Adipocyte (in vitro differentiated cells): ENCODE measurements around the gene SNX9.

Experiments used
- DNase-seq: peaks from one replicate; pipeline ENCODE4 v3.0.0-alpha.2; 2015; ENCODE audit warnings: low read depth
- H3K27me3 ChIP-seq: replicated peaks from 2 replicates; pipeline ENCODE4 v1.7.0; 2013; ENCODE audit warnings: mild to moderate bottlenecking, low read length, moderate library complexity; ENCODE audit not compliant: control insufficient read depth, insufficient read depth
- H3K36me3 ChIP-seq: 2 replicates; pipeline ENCODE4 v1.7.0; 2013; ENCODE audit warnings: low read length, mild to moderate bottlenecking, moderate library complexity; ENCODE audit not compliant: control insufficient read depth, insufficient read depth, severe bottlenecking
- H3K4me1 ChIP-seq: 2 replicates; pipeline ENCODE4 v1.7.0; 2013; ENCODE audit warnings: mild to moderate bottlenecking, low read length, moderate library complexity; ENCODE audit not compliant: control insufficient read depth, insufficient read depth
- H3K4me3 ChIP-seq: 2 replicates; pipeline ENCODE4 v1.7.0; 2013; ENCODE audit warnings: mild to moderate bottlenecking, low read length, moderate library complexity
- H3K9ac ChIP-seq: 2 replicates; pipeline ENCODE4 v1.7.0; 2013; ENCODE audit warnings: mild to moderate bottlenecking, low read length, moderate library complexity
- H3K9me3 ChIP-seq: 2 replicates; pipeline ENCODE4 v1.7.0; 2013; ENCODE audit warnings: mild to moderate bottlenecking, low read length, moderate library complexity; ENCODE audit not compliant: control insufficient read depth

Gene SNX9

DNA sequence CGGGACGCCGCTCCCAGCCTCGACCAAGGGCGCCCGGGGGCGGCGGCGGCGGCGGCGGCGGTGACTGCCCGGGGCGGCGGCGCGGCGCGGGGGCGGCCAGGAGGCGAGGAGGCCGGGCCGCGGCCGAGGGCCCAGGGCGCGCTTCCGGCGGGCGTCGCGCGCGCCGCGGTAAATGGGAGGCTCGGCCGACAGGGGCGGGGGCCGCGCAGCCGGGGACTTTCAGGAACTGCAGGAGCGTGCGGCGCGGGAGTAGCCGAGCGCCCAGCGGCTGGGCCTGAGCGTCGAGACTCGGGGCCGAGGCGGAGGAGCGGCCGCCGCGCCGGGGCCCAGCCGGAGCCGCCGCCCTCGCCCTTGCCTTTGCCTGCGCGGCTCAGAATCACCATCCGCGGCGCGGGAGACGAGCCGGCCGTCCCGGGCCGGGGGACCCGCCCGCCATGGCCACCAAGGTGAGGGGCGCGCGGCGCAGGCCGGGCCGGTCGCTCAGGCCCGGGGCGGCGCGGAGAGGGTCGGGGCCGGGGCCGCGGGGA, at the start of gene SNX9:
Gene SNX9, plus strand, starts transcription at position 246 of the 527 bp plus-strand sequence. Its CDS starts 189 bp downstream, at position 435.
- peak; percentile 92 for DNase-seq
- H3K4me3 ChIP-seq, result peak within 1 kb of the TSS; percentile 91
- H3K9me3 ChIP-seq, result no peaks in the 10 kb centered on the region
- H3K9ac ChIP-seq, result peak within 1 kb of the TSS; percentile 95
- no peaks in the 10 kb centered on the region for H3K27me3 ChIP-seq
- no peaks in the 10 kb centered on the region for H3K36me3 ChIP-seq
- H3K4me1 ChIP-seq, result peaks cover 27% of the 10 kb centered on the region

DNA sequence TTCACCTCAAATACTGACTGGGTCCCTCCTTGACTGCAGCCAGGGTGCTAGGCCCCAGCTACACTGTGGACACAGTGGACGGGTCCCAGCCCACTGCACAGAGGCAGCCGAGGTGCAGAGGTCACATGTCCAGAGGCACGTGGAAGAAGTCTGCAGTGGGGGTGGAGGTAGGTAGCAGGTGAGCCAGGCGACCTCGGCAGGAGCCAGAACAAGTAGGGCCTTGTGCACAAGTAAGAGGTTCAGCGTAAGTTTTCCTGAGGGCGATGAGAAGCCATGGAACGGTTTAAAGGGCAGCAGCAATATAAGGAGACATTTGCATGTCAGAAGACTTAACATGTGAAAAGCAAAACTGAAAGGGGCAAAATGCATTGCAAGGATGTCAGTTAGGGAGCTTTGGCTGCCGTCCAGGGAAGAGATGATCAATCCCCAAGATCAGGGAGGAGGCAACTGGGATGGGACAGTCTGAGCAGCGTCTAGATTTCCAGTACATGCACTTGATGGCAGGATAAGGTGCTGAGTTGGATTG, 49.7 kb upstream of the SNX9 start:
- no peak overlapping the region for H3K9ac ChIP-seq
- no peak for DNase-seq
- H3K9me3 ChIP-seq, result no peaks in the 10 kb centered on the region
- no peak overlapping the region for H3K4me3 ChIP-seq
- H3K27me3 ChIP-seq, result no peaks in the 10 kb centered on the region
- H3K36me3 ChIP-seq, result no peaks in the 10 kb centered on the region
- H3K4me1 ChIP-seq, result peaks cover 19% of the 10 kb centered on the region

DNA sequence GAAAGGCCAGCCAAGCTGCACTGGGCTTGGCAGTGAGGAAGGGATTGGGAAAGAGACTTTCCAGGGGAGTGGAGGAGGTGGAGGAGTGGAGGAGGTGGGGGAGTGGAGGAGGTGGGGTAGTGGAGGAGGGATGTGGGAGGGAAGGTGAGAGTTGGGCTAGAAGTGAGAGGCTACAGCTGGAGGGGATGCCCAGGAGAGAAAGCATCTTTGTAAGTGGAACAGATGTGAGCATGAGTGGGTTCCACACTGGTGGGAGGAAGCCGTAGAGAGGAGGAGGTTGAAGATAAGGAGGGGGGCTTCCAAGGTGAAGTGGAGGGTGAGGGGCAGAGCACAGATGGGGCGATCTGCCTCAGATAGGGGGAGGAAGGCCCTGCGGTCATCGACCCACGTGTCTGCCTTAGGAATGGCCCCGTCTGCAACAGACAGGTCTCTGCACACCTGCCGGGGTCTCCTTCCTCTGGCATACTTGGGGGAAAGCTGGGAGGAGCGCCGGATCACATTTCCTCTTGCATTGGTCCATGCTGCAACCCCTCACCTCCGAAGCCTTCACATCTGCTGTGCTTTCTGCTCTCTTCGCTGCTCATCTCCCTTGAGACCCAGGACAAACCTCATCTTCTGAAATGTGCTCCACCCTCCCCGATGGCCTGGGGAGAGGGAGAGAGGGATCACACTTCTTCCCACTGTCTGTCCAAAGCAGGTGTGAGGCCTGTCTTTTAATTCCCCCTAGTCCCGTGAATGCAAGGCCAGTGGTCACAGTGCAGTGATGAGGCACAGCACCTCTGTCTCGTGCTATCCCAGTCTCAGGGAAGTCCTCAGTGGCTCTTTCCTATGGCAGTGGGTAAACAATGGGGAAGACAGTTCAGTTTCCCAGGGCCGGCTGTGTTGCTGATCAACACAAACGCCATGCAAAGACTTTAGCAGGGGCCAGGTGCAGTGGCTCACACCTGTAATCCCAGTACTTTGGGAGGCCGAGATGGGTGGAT, 48.6 kb upstream of the SNX9 start:
- H3K9me3 ChIP-seq, result no peaks in the 10 kb centered on the region
- H3K4me3 ChIP-seq, result no peak overlapping the region
- no peak overlapping the region for H3K9ac ChIP-seq
- no peaks in the 10 kb centered on the region for H3K27me3 ChIP-seq
- no peak for DNase-seq
- H3K4me1 ChIP-seq, result peaks cover 19% of the 10 kb centered on the region
- no peaks in the 10 kb centered on the region for H3K36me3 ChIP-seq

DNA sequence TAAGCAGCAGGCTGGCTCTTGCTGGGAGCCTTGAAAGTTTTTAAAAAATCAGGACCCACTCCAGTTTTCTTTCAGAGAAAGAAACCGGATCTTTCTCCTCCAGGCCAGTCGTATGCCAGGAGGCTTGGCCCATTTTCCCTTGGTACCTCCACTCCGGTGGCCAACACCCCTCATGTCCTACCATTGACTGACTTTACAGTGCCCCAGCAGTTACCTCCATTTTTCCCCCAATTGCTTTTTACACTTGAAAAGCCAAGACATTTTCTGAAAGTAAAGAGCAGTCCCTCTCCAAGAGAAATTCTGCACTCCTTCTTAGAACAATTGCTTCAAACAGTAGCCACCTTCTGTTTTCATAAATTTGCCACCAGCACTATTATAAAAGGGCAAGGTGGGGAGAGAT, 47.7 kb upstream of the SNX9 start:
- no peak overlapping the region for H3K4me3 ChIP-seq
- H3K4me1 ChIP-seq, result peaks cover 21% of the 10 kb centered on the region
- no peaks in the 10 kb centered on the region for H3K9me3 ChIP-seq
- no peak for DNase-seq
- H3K27me3 ChIP-seq, result no peaks in the 10 kb centered on the region
- no peak overlapping the region for H3K9ac ChIP-seq
- no peaks in the 10 kb centered on the region for H3K36me3 ChIP-seq

DNA sequence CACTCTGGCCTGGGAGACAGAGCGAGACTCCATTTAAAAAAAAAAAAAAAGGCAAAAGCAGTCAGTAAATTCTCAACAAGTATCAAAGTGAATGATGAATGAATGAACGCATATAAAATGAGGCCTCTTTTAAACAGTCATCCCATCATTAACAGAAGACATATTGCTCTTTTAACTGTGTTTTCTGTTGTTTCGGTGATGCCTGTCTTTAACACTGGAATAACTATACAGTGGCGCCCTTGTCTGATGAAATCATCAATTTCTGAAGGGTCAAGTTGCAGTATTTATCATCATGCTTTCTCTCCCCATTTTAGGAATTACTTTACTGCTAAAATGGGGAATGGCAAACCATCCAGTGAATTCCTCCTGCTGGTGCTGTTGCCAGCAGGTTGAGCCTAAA, 45.7 kb upstream of the SNX9 start:
- Histone ChIP-seq H3K4me3 (no peak overlapping the region), H3K36me3 (no peaks in the 10 kb centered on the region), H3K9me3 (no peaks in the 10 kb centered on the region), H3K27me3 (no peaks in the 10 kb centered on the region), H3K9ac (no peak overlapping the region), H3K4me1 (peaks cover 16% of the 10 kb centered on the region)
- no peak for DNase-seq

DNA sequence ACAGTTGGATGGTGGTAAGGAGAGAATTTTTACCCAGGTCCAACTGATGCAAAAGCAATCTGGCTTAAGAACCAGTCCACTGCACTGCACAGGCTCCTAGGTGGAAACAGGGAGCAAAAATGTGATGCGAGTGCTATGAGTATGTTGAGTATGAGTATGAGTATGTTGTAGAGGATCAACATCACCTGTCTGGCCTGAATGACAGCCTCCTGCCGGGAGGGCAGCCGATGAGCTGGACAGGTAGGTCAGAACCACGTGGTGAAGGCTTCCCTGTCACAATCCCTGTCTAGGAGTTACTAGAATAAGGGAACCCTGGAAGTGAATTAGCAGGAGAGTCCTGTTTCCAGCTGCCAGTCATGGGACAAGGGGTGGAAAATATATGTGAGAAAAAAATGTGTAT, 44.3 kb upstream of the SNX9 start:
- H3K27me3 ChIP-seq, result no peaks in the 10 kb centered on the region
- peaks cover 9% of the 10 kb centered on the region for H3K4me1 ChIP-seq
- no peaks in the 10 kb centered on the region for H3K9me3 ChIP-seq
- H3K4me3 ChIP-seq, result no peak overlapping the region
- H3K36me3 ChIP-seq, result no peaks in the 10 kb centered on the region
- no peak overlapping the region for H3K9ac ChIP-seq
- no peak for DNase-seq

DNA sequence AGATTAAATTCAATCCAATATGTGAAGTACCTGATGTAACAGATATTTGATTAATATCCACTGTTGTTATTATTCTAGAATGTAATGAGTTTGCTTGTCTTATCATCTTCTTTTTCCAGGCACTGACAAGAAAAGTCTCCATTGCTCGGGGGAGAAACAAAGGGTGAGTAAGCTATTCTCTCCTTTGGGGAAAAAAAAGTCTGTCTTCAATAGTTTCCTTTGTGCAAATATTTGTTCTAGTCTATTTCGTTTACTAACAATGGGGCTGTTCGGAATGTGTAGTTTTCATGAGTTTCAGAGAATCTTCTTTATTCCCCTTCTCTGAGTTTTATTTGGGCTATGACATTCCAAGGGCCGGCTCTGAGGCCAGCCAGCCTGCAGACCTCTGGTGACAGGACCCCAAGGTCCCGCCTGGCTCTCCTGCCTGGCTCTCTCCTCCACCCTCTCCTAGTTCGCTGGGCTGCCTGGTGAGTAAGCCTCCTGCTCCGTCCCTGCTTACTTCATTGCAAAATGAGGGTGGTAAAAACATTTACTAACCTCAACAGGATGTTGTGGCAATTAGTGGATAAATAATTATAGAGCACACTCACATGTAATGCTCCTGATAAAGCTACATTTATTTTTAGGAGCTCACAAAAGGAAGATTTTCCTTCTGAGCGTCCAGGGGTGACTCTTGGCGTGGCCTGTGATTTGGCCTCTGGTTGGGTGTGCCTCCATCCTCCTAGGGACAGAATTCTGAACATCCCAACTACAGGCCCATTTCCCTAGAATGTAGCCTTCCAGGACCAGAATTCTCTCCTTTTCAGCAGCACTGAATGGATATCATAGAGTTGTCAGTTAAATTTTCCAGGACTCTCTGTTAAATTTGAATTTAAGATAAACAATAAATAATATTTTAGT, 43.1 kb upstream of the SNX9 start:
- H3K4me3 ChIP-seq, result no peak overlapping the region
- H3K4me1 ChIP-seq, result peaks cover 7% of the 10 kb centered on the region
- H3K27me3 ChIP-seq, result no peaks in the 10 kb centered on the region
- H3K9me3 ChIP-seq, result no peaks in the 10 kb centered on the region
- no peak overlapping the region for H3K9ac ChIP-seq
- no peaks in the 10 kb centered on the region for H3K36me3 ChIP-seq
- DNase-seq, result no peak

DNA sequence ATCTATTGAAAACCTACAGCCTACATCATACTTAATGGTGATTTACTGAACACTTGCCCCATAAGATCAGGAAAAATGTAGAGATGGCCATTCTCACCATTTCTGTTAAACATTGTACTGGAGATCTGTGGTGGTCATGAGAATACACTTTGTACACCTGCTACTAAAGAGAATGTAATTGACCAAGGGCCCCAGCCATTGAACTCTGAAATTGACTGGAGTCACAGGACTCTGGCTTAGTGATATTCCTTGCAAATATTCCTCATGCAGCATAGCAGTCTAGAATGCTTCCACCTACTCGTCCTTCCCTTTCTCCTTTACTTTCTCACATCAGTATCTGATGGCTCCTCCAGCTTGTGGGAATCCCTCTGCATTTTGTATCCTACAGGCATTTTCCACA, 37.4 kb upstream of the SNX9 start:
- Histone ChIP-seq H3K4me1 (peaks cover 19% of the 10 kb centered on the region), H3K36me3 (no peaks in the 10 kb centered on the region), H3K9ac (no peak overlapping the region), H3K4me3 (no peak overlapping the region), H3K27me3 (no peaks in the 10 kb centered on the region), H3K9me3 (peaks cover 3% of the 10 kb centered on the region)
- DNase-seq, result no peak

DNA sequence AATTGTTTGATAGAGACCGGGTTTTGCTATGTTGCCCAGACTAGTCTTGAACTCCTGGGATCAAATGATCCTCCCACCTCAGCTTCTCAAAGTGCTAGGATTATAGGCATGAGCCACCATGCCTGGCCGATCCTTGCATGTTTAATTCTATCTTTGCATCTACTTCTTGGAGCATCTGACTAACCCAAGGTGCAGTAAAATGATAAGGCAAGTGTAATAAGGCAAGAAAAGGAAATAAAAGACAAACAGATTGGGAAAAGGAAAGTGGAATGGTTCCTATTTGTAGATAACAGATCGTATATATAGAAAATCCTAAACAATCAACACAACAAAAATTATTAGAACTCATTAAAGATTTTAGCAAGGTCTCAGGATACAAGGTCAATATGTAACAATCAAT, 36.8 kb upstream of the SNX9 start:
- Histone ChIP-seq H3K36me3 (no peaks in the 10 kb centered on the region), H3K4me1 (peaks cover 25% of the 10 kb centered on the region), H3K9ac (no peak overlapping the region), H3K9me3 (peaks cover 3% of the 10 kb centered on the region), H3K27me3 (no peaks in the 10 kb centered on the region), H3K4me3 (no peak overlapping the region)
- DNase-seq, result no peak

DNA sequence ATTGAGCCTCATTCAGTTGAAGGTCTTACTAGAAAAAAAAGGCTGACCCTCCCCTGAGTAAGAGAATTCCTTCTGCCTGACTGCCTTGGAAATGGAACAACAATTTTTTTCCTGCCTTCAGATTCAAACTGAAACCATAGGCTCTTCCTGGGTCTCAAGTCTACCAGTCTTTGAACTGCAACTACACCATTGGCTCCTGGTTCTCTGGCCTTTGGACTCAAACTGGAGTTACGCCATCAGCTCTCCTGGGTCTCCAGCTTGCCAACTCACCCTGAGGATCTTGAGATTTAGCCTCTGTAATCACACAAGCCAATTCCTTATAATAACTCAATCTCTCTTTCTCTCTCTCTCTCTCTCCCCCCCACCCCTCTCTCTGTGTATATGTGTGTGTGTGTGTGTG, 36.0 kb upstream of the SNX9 start:
- DNase-seq, result no peak
- peak overlapping the region; percentile 57 for H3K4me3 ChIP-seq
- peaks cover 3% of the 10 kb centered on the region for H3K9me3 ChIP-seq
- peak overlapping the region; percentile 16 for H3K9ac ChIP-seq
- H3K4me1 ChIP-seq, result peaks cover 31% of the 10 kb centered on the region
- H3K27me3 ChIP-seq, result no peaks in the 10 kb centered on the region
- H3K36me3 ChIP-seq, result no peaks in the 10 kb centered on the region

DNA sequence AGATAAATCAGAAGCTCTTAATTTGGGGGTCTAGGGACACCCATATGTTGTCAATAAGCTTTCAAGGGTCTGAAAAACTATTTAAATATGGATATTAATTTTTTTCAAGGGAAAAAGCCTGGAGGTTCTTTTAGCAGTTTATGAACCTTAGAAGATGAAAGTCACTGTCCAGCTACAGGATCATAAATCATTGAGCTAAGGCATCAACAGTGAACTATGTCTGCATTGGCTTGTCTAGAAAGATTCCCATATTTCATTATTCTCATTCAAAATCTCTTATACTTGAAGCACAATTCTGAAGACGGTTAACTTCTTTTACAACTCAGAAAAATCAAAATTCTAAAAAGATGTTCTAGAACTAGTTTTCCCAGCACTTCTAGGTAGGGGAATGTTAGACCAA, 34.9 kb upstream of the SNX9 start:
- no peak overlapping the region for H3K9ac ChIP-seq
- peaks cover 31% of the 10 kb centered on the region for H3K4me1 ChIP-seq
- peaks cover 3% of the 10 kb centered on the region for H3K9me3 ChIP-seq
- DNase-seq, result no peak
- H3K36me3 ChIP-seq, result no peaks in the 10 kb centered on the region
- no peaks in the 10 kb centered on the region for H3K27me3 ChIP-seq
- no peak overlapping the region for H3K4me3 ChIP-seq
